A549 (cell line): ENCODE data around the gene LRRC47. TPM values are rescaled to one million over a fixed set of nuclear protein-coding genes. Genes with fewer than 3 reads are reported as not detected.

ENCODE experiments used
- ATAC-seq, 2 experiments: fragments of 200-7000 bp in 1 of 2; fragments of >200 bp in 1 of 2; cut with Nextera tagmentation in 1 of 2; cut with Tn5 transposase in 1 of 2; 3 replicates each; pipeline versions ENCODE4 v1.8.0 to v1.9.1; 2018 to 2020; ENCODE audit warnings: mild to moderate bottlenecking in 1 of 2, moderate library complexity in 1 of 2
- CTCF ChIA-PET: fragments of 300-600 bp; sonication (Branson Sonifier 250); formaldehyde crosslinking; extraction: SDS; loops from one replicate; lab custom pipeline; 2021; ENCODE audit warnings: antibody characterized with exemption, inconsistent platforms; lab: Yijun Ruan, JAX
- POLR2A ChIA-PET: fragments of 350-600 bp; formaldehyde crosslinking; extraction: SDS; loops from one replicate; lab custom pipeline; 2021; ENCODE audit warnings: antibody characterized with exemption, inconsistent platforms; lab: Yijun Ruan, JAX
- DNase-seq, 2 experiments: peaks; one replicate each; pipeline versions ENCODE4 v3.0.0 to v3.0.0-alpha.2; 2011 to 2016; ENCODE audit warnings: low read depth in 1 of 2, low spot score in 1 of 2
- FAIRE-seq: peaks from 2 replicates; lab custom pipeline; 2011; peaks lifted over from hg19 to GRCh38; lab: Jason Lieb, UNC
- H3K27ac ChIP-seq, 2 experiments: fragments of >200 bp; sonication (Bioruptor Twin); formaldehyde crosslinking; 3 replicates each; pipeline ENCODE4 v1.5.1; 2016 to 2017
- H3K4me1 ChIP-seq: fragments of >200 bp; sonication (Bioruptor Twin); formaldehyde crosslinking; 3 replicates; pipeline ENCODE4 v1.6.1; 2016
- H3K4me2 ChIP-seq: fragments of >200 bp; sonication (Bioruptor Twin); formaldehyde crosslinking; 3 replicates; pipeline ENCODE4 v1.6.1; 2016
- H3K4me3 ChIP-seq: fragments of >200 bp; sonication (Bioruptor Twin); formaldehyde crosslinking; 3 replicates; pipeline ENCODE4 v1.5.1; 2016
- H3K9me3 ChIP-seq: fragments of >200 bp; sonication (Bioruptor Twin); formaldehyde crosslinking; 3 replicates; pipeline ENCODE4 v1.6.1; 2016
- ATOH8 ChIP-seq: fragments of 250-450 bp; sonication (Bioruptor Pico); IDR thresholded peaks from 2 replicates; pipeline ENCODE4 v1.5.0; 2020; ENCODE audit warnings: low read depth, mild to moderate bottlenecking, moderate library complexity
- CBX2 ChIP-seq: fragments of 200-600 bp; sonication (generic); IDR thresholded peaks from 2 replicates; pipeline ENCODE4 v1.6.1; 2016; ENCODE audit warnings: low read depth, mild to moderate bottlenecking, borderline replicate concordance
- CHD2 ChIP-seq: fragments of 150-350 bp; IDR thresholded peaks from 2 replicates; pipeline ENCODE4 v1.6.1; 2014; ENCODE audit warnings: low read length; ENCODE audit not compliant: partially characterized antibody
- EHF ChIP-seq: fragments of 250-450 bp; sonication (Bioruptor Pico); IDR thresholded peaks from 2 replicates; pipeline ENCODE4 v1.5.0; 2020; ENCODE audit warnings: mild to moderate bottlenecking
- EHMT2 ChIP-seq: fragments of 200-600 bp; sonication (generic); IDR thresholded peaks from 2 replicates; pipeline ENCODE4 v1.6.1; 2016; ENCODE audit warnings: antibody characterized with exemption, low read depth, mild to moderate bottlenecking, moderate library complexity
- ELK1 ChIP-seq: fragments of 150-350 bp; IDR thresholded peaks from 2 replicates; pipeline ENCODE4 v1.6.1; 2014; ENCODE audit warnings: low read depth, mild to moderate bottlenecking, low read length
- EP300 ChIP-seq, 2 experiments: fragments of >200 bp; sonication (Bioruptor Twin); formaldehyde crosslinking; IDR thresholded peaks; 2 replicates in 1 of 2; 3 replicates in 1 of 2; pipeline ENCODE4 v1.6.1; 2016 to 2017
- ESRRA ChIP-seq: fragments of 150-350 bp; IDR thresholded peaks from 2 replicates; pipeline ENCODE4 v1.6.1; 2014; ENCODE audit warnings: mild to moderate bottlenecking, low read length, borderline replicate concordance
- FOSB ChIP-seq: fragments of 250-450 bp; sonication (Bioruptor Pico); IDR thresholded peaks from 2 replicates; pipeline ENCODE4 v1.5.0; 2020; ENCODE audit warnings: mild to moderate bottlenecking, moderate library complexity
- FOXS1 ChIP-seq: fragments of 250-450 bp; sonication (Bioruptor Pico); IDR thresholded peaks from 2 replicates; pipeline ENCODE4 v1.5.0; 2020; ENCODE audit warnings: mild to moderate bottlenecking, moderate library complexity
- HDAC2 ChIP-seq: fragments of 200-600 bp; sonication (generic); IDR thresholded peaks from 2 replicates; pipeline ENCODE4 v1.6.1; 2016
- HMGXB4 ChIP-seq: fragments of 250-450 bp; sonication (Bioruptor Pico); IDR thresholded peaks from 2 replicates; pipeline ENCODE4 v1.5.0; 2021; ENCODE audit warnings: mild to moderate bottlenecking, moderate library complexity, borderline replicate concordance
- MAFK ChIP-seq: fragments of 450-650 bp; IDR thresholded peaks from 2 replicates; pipeline ENCODE4 v1.6.1; 2014; ENCODE audit not compliant: partially characterized antibody
- MAX ChIP-seq: IDR thresholded peaks from 2 replicates; pipeline ENCODE4 v1.6.1; 2012
- NFE2L2 ChIP-seq: fragments of 150-350 bp; conservative IDR thresholded peaks from 2 replicates; pipeline ENCODE4 v1.6.1; 2014; ENCODE audit warnings: low read length
- NPAS2 ChIP-seq: fragments of 250-450 bp; sonication (Bioruptor Pico); IDR thresholded peaks from 2 replicates; pipeline ENCODE4 v1.8.0; 2022; ENCODE audit warnings: mild to moderate bottlenecking, moderate library complexity, borderline replicate concordance
- RAD21 ChIP-seq, 2 experiments: fragments of >200 bp in 1 of 2; sonication (Bioruptor Twin) in 1 of 2; formaldehyde crosslinking in 1 of 2; IDR thresholded peaks in 1 of 2; conservative IDR thresholded peaks in 1 of 2; 2 replicates in 1 of 2; 3 replicates in 1 of 2; pipeline ENCODE4 v1.6.1; 2012 to 2018; ENCODE audit warnings: inconsistent platforms in 1 of 2
- REST ChIP-seq: fragments of 200-600 bp; sonication (generic); IDR thresholded peaks from 2 replicates; pipeline ENCODE4 v1.6.1; 2016; ENCODE audit warnings: antibody characterized with exemption, mild to moderate bottlenecking, moderate library complexity
- ZC3H11A ChIP-seq: fragments of 450-650 bp; IDR thresholded peaks from 2 replicates; pipeline ENCODE4 v1.6.1; 2014; ENCODE audit warnings: antibody characterized with exemption, mild to moderate bottlenecking
- ZFP36 ChIP-seq: fragments of 450-650 bp; IDR thresholded peaks from 2 replicates; pipeline ENCODE4 v1.6.1; 2014; ENCODE audit warnings: borderline replicate concordance; ENCODE audit not compliant: partially characterized antibody
- WGBS: methylation state at CpG from one replicate; pipeline ENCODE4 v1.1.6; 2017; ENCODE audit errors: missing lambda C conversion rate; 5-methylcytosine and 5-hydroxymethylcytosine counted together
- polyA plus RNA-seq, 4 experiments: library from polyadenylated mRNA; depleted of rRNA in 3 of 4; stranded (reverse); fragments of >200 nt; fragmentation: RNase III in 1 of 4; extraction: RNeasy Plus Mini Kit Qiagen cat#74134 plus additional on column Dnase treatment in 1 of 4; gene quantifications; 2 replicates in 3 of 4; 3 replicates in 1 of 4; pipeline ENCODE4 v1.2.3, GENCODE V29; 2011 to 2017

Gene LRRC47
- polyA plus RNA-seq, 2 of the 4 experiments (the other 2 are of a cell fraction): 28.5 to 41.6 TPM

GRCh38 chr1:3753656-3754454, 42.4 kb downstream of the LRRC47 start:
- FAIRE-seq: no peak
- Histone ChIP-seq H3K4me2 (no peak overlapping the region), H3K9me3 (no peaks in the 10 kb centered on the region), H3K27ac (no peak overlapping the region), H3K4me1 (no peaks in the 10 kb centered on the region), H3K4me3 (no peak overlapping the region)
- ChIA-PET POLR2A (no interaction called here), CTCF (interaction anchor here (1.0 kb wide), 1 partner anchor 29 kb away, joined by 4 read pairs; no protein-coding TSS in a partner anchor)
- 46% methylated on average over 3 of the region's 20 CpGs for WGBS
- TF ChIP-seq ATOH8: no peak
- no peak for TF ChIP-seq ZC3H11A
- no peak for TF ChIP-seq EP300 (IDR thresholded peaks at IDR 0.05)
- TF ChIP-seq EHMT2: no peak
- TF ChIP-seq FOSB (CRISPR knock-in tag): no peak
- no peak for TF ChIP-seq ELK1
- TF ChIP-seq REST: no peak
- TF ChIP-seq ESRRA: no peak
- TF ChIP-seq ZFP36: no peak
- no peak for DNase-seq
- ATAC-seq: no peak

- no peaks in the 10 kb centered on the region for H3K9me3 ChIP-seq
- H3K4me3 ChIP-seq: no peak within 1 kb of the TSS
- DNase-seq: no peak
- FAIRE-seq: no peak
- TF ChIP-seq HMGXB4 (CRISPR knock-in tag) (no peak), NFE2L2 (no peak), FOXS1 (no peak), EHF (CRISPR knock-in tag) (no peak), FOSB (CRISPR knock-in tag) (no peak), ZC3H11A (no peak), CBX2 (no peak), RAD21 (conservative IDR thresholded peaks at IDR 0.05 in 1 of 2, IDR thresholded peaks at IDR 0.05 in 1 of 2) (no peak), EHMT2 (no peak), MAFK (no peak), NPAS2 (no peak), MAX (no peak), HDAC2 (no peak), CHD2 (no peak)
- H3K27ac ChIP-seq: no peak within 1 kb of the TSS
- peaks cover 5% of the 10 kb centered on the region; the same call in 2 of the 3 replicates for H3K4me1 ChIP-seq
- no peak within 1 kb of the TSS for H3K4me2 ChIP-seq
- WGBS: 62% methylated on average over 8 of the region's 17 CpGs
- CTCF ChIA-PET: no interaction called here
- no peak for ATAC-seq
- POLR2A ChIA-PET: no interaction called here
These were observed 43.8 kb downstream of the LRRC47 start, which contains the start of gene CCDC27 for GRCh38 chr1:3752400-3752945. TSS of gene CCDC27 (plus strand) at chr1:3752450. CDS start at chr1:3752482, 32 bp downstream.
